ENCODE measurements around the gene QRICH2. TPM values are rescaled to one million over a fixed set of nuclear protein-coding genes. Genes with fewer than 3 reads are reported as not detected.
"Not testable (repeated sequence)": the region's sequence is repeated elsewhere in the genome, so short reads cannot be mapped to it uniquely, and the experiment has no call there.

The QRICH2 gene
- total RNA-seq, 4 donors from 2014 or later, result 1.7 to 2.7 (median 2.0) TPM

GRCh38 chr17:76260220-76260619 lies 47.9 kb downstream of the QRICH2 start:
- 87 to 93% methylated on average over 7 of the region's 7 CpGs for WGBS, 2 donors (ENCODE audit: low coverage in 1 of 2)
- peak overlapping the region in 1 of 4 donors; percentile 45 for H3K27ac ChIP-seq
- ATAC-seq, result no peak
- no peak for TF ChIP-seq EP300 (IDR thresholded peaks at IDR 0.05)
- no peak for TF ChIP-seq POLR2AphosphoS5 (IDR thresholded peaks at IDR 0.05)
- TF ChIP-seq POLR2A (IDR thresholded peaks at IDR 0.05), result no peak
- TF ChIP-seq CTCF (IDR thresholded peaks at IDR 0.05), result no peak
- no peaks in the 10 kb centered on the region for H3K9me3 ChIP-seq
- H3K4me3 ChIP-seq, result no peak overlapping the region
- H3K27me3 ChIP-seq, result peaks cover 7% of the 10 kb centered on the region
- H3K36me3 ChIP-seq, result no peaks in the 10 kb centered on the region
- peaks cover 0 to 25% (median 3%) of the 10 kb centered on the region in 3 donors for H3K4me1 ChIP-seq

GRCh38 chr17:76256430-76257050 lies 51.5 kb downstream of the QRICH2 start:
- WGBS, 2 donors (ENCODE audit: low coverage in 1 of 2), result 76 to 86% methylated on average over 9 to 12 of the region's 19 CpGs
- H3K36me3 ChIP-seq, H3K9me3 ChIP-seq, H3K27ac ChIP-seq, H3K4me3 ChIP-seq, ATAC-seq: not testable (repeated sequence)
- H3K4me1 ChIP-seq, result peaks cover 0 to 19% (median 5%) of the 10 kb centered on the region in 3 donors
- peaks cover 42% of the 10 kb centered on the region for H3K27me3 ChIP-seq

GRCh38 chr17:76255801-76256429 lies 52.2 kb downstream of the QRICH2 start:
- H3K9me3 ChIP-seq, result no peaks in the 10 kb centered on the region

GRCh38 chr17:76254275-76254674 lies 53.8 kb downstream of the QRICH2 start:
- 60 to 74% methylated on average over 1 to 4 of the region's 5 CpGs for whole genome bisulfite sequencing, 2 donors (ENCODE audit: low coverage in 1 of 2)
- Histone ChIP-seq H3K4me3 (no peak overlapping the region), H3K27me3 (peaks cover 62% of the 10 kb centered on the region), H3K4me1 (peaks cover 0 to 20% (median 5%) of the 10 kb centered on the region in 3 donors), H3K36me3 (no peaks in the 10 kb centered on the region), H3K27ac (no peak overlapping the region), H3K9me3 (no peaks in the 10 kb centered on the region)
- no peak for TF ChIP-seq POLR2A (IDR thresholded peaks at IDR 0.05)
- no peak for TF ChIP-seq EP300 (IDR thresholded peaks at IDR 0.05)
- no peak for TF ChIP-seq CTCF (IDR thresholded peaks at IDR 0.05)
- TF ChIP-seq POLR2AphosphoS5 (IDR thresholded peaks at IDR 0.05), result no peak
- ATAC-seq, result no peak

More at GRCh38 chr17:76255801-76256429, 52.2 kb downstream of the QRICH2 start:
- peaks cover 48% of the 10 kb centered on the region for H3K27me3 ChIP-seq
- no peak overlapping the region for H3K27ac ChIP-seq
- H3K4me3 ChIP-seq, result no peak overlapping the region
- TF ChIP-seq POLR2A (IDR thresholded peaks at IDR 0.05) (no peak), CTCF (IDR thresholded peaks at IDR 0.05) (no peak), POLR2AphosphoS5 (IDR thresholded peaks at IDR 0.05) (no peak), EP300 (IDR thresholded peaks at IDR 0.05) (no peak)
- peaks cover 0 to 20% (median 5%) of the 10 kb centered on the region in 3 donors for H3K4me1 ChIP-seq
- 63 to 100% methylated on average over 1 to 3 of the region's 6 CpGs for WGBS, 2 donors (ENCODE audit: low coverage in 1 of 2)
- no peak for ATAC-seq
- no peaks in the 10 kb centered on the region for H3K36me3 ChIP-seq

- no peak for TF ChIP-seq POLR2A (IDR thresholded peaks at IDR 0.05)
- TF ChIP-seq CTCF (IDR thresholded peaks at IDR 0.05), result no peak
- no peak for TF ChIP-seq EP300 (IDR thresholded peaks at IDR 0.05)
- TF ChIP-seq POLR2AphosphoS5 (IDR thresholded peaks at IDR 0.05), result no peak
- 61 to 69% methylated on average over 4 to 7 of the region's 7 CpGs for WGBS, 2 donors (ENCODE audit: low coverage in 1 of 2)
- peaks cover 66% of the 10 kb centered on the region for H3K27me3 ChIP-seq
These were observed 54.2 kb downstream of the QRICH2 start for GRCh38 chr17:76253841-76254240.

GRCh38 chr17:76252967-76253766 lies 54.9 kb downstream of the QRICH2 start:
- not testable (repeated sequence) for ATAC-seq, H3K4me3 ChIP-seq, H3K36me3 ChIP-seq, H3K9me3 ChIP-seq
- Histone ChIP-seq H3K4me1 (peaks cover 0 to 20% (median 5%) of the 10 kb centered on the region in 3 donors), H3K27me3 (peaks cover 68% of the 10 kb centered on the region), H3K27ac (peak overlapping the region in 3 of 4 donors; percentile 67 to 70 (median 70))
- WGBS, 2 donors (ENCODE audit: low coverage in 1 of 2), result 83 to 93% methylated on average over 15 to 20 of the region's 23 CpGs

More at GRCh38 chr17:76253841-76254240, 54.2 kb downstream of the QRICH2 start:
- ATAC-seq, result no peak
- Histone ChIP-seq H3K4me1 (peaks cover 0 to 20% (median 5%) of the 10 kb centered on the region in 3 donors), H3K27ac (no peak overlapping the region), H3K9me3 (no peaks in the 10 kb centered on the region), H3K4me3 (no peak overlapping the region), H3K36me3 (no peaks in the 10 kb centered on the region)

Data from gastroesophageal sphincter (tissue), 4 donors.